SK-N-SH (cell line): ENCODE results near the gene TRPT1. TPM values are rescaled to one million over a fixed set of nuclear protein-coding genes. Genes with fewer than 3 reads are reported as not detected.

Source experiments
- CTCF ChIA-PET: fragments of 300-600, 350-600 bp; formaldehyde crosslinking; extraction: SDS; loops from one replicate; lab custom pipeline; 2021; lab: Yijun Ruan, JAX
- POLR2A ChIA-PET: fragments of 350-600 bp; sonication (Branson Sonifier 250); formaldehyde crosslinking; extraction: SDS; loops from one replicate; lab custom pipeline; 2020; ENCODE audit warnings: antibody characterized with exemption, inconsistent platforms; lab: Yijun Ruan, JAX
- DNase-seq: peaks from one replicate; pipeline ENCODE4 v3.0.0; 2012
- H2AFZ ChIP-seq: fragments of 200-600 bp; sonication (generic); 2 replicates; pipeline ENCODE4 v1.8.1; 2016; ENCODE audit warnings: antibody characterized with exemption, mild to moderate bottlenecking, low read depth
- H3F3A ChIP-seq: fragments of 200-600 bp; sonication (generic); replicated peaks from 2 replicates; pipeline ENCODE3; 2016; ENCODE audit warnings: antibody characterized with exemption, mild to moderate bottlenecking; ENCODE audit not compliant: insufficient read depth
- H3K27ac ChIP-seq, 2 experiments: fragments of 200-500 bp in 1 of 2; fragments of 200-600 bp in 1 of 2; sonication (Bioruptor generic) in 1 of 2; sonication (generic), shearing (Covaris generic) in 1 of 2; 2 replicates each; pipeline versions ENCODE4 v1.5.1 to v1.6.1; 2014 to 2016; ENCODE audit warnings: low read depth in 2 of 2, inconsistent platforms in 1 of 2, low read length in 1 of 2, mild to moderate bottlenecking in 1 of 2, mixed read lengths in 1 of 2
- H3K27me3 ChIP-seq: fragments of 200-600 bp; sonication (generic), shearing (Covaris generic); 2 replicates; pipeline ENCODE4 v1.6.1; 2016; ENCODE audit warnings: mixed run types; ENCODE audit not compliant: insufficient read depth
- H3K36me3 ChIP-seq, 2 experiments: fragments of 200-500 bp in 1 of 2; fragments of 200-600 bp in 1 of 2; sonication (Bioruptor generic) in 1 of 2; sonication (generic) in 1 of 2; replicated peaks in 1 of 2; 2 replicates each; pipeline versions ENCODE3 to v1.5.1; 2014 to 2016; ENCODE audit warnings: low read length in 1 of 2, mild to moderate bottlenecking in 1 of 2; ENCODE audit not compliant: insufficient read depth in 2 of 2, control insufficient read depth in 1 of 2
- H3K4me1 ChIP-seq, 2 experiments: fragments of 200-500 bp in 1 of 2; fragments of 200-600 bp in 1 of 2; sonication (Bioruptor generic) in 1 of 2; sonication (generic), shearing (Covaris generic) in 1 of 2; 2 replicates each; pipeline versions ENCODE4 v1.5.1 to v1.6.1; 2014 to 2016; ENCODE audit warnings: low read depth in 1 of 2, low read length in 1 of 2, mixed run types in 1 of 2; ENCODE audit not compliant: insufficient read depth in 2 of 2, control insufficient read depth in 1 of 2
- H3K4me2 ChIP-seq: fragments of 200-600 bp; sonication (generic), shearing (Covaris generic); 2 replicates; pipeline ENCODE4 v1.6.1; 2017; ENCODE audit warnings: mixed run types
- H3K4me3 ChIP-seq, 2 experiments: fragments of 200-500 bp in 1 of 2; fragments of 200-600 bp in 1 of 2; sonication (Bioruptor generic) in 1 of 2; sonication (generic), shearing (Covaris generic) in 1 of 2; 2 replicates each; pipeline versions ENCODE4 v1.5.1 to v1.8.1; 2014 to 2016; ENCODE audit warnings: low read depth in 2 of 2, inconsistent platforms in 1 of 2, low read length in 1 of 2, mild to moderate bottlenecking in 1 of 2, mixed read lengths in 1 of 2, moderate library complexity in 1 of 2
- H3K79me2 ChIP-seq: fragments of 200-600 bp; sonication (generic); 2 replicates; pipeline ENCODE4 v1.8.1; 2017; ENCODE audit warnings: mild to moderate bottlenecking; ENCODE audit not compliant: insufficient read depth
- H3K9ac ChIP-seq: fragments of 200-600 bp; sonication (generic); 2 replicates; pipeline ENCODE4 v1.6.1; 2017; ENCODE audit warnings: mixed run types
- H3K9me2 ChIP-seq: fragments of 200-600 bp; sonication (generic); 2 replicates; pipeline ENCODE4 v1.6.1; 2017; ENCODE audit warnings: mixed run types
- H3K9me3 ChIP-seq: fragments of 200-600 bp; sonication (generic); 2 replicates; pipeline ENCODE4 v1.6.1; 2017; ENCODE audit warnings: mixed run types, mild to moderate bottlenecking, moderate library complexity
- H4K20me1 ChIP-seq: fragments of 200-600 bp; sonication (generic); 2 replicates; pipeline ENCODE4 v1.6.1; 2017; ENCODE audit warnings: mild to moderate bottlenecking, mixed run types; ENCODE audit not compliant: insufficient read depth
- CHD2 ChIP-seq: fragments of 150-350 bp; IDR thresholded peaks from 2 replicates; pipeline ENCODE4 v1.6.1; 2018; ENCODE audit warnings: low read length; ENCODE audit not compliant: partially characterized antibody
- CTCF ChIP-seq: fragments of 200-600 bp; sonication (generic); IDR thresholded peaks from 2 replicates; pipeline ENCODE4 v1.6.1; 2017; ENCODE audit warnings: antibody characterized with exemption, mild to moderate bottlenecking, moderate library complexity
- EZH2phosphoT487 ChIP-seq: fragments of 200-600 bp; sonication (generic); IDR thresholded peaks from 2 replicates; pipeline ENCODE4 v1.6.1; 2017; ENCODE audit warnings: low read depth, mixed run types, mild to moderate bottlenecking, antibody characterized with exemption, moderate library complexity, borderline replicate concordance
- FOSL2 ChIP-seq: IDR thresholded peaks from 2 replicates; pipeline ENCODE4 v1.4.0; 2012; ENCODE audit warnings: low read depth, mild to moderate bottlenecking, moderate library complexity, borderline replicate concordance
- GATA2 ChIP-seq: sonication (generic); formaldehyde crosslinking; IDR thresholded peaks from 2 replicates; pipeline ENCODE4 v1.5.0; 2020; ENCODE audit warnings: mild to moderate bottlenecking, missing genetic modification reagents
- MEF2A ChIP-seq: IDR thresholded peaks from 2 replicates; pipeline ENCODE4 v1.4.0; 2012; ENCODE audit warnings: low read depth, borderline replicate concordance
- MXI1 ChIP-seq: IDR thresholded peaks from 2 replicates; pipeline ENCODE4 v1.6.1; 2012; ENCODE audit warnings: mild to moderate bottlenecking, low read depth, low read length, improper control_type of control experiment
- NRF1 ChIP-seq: IDR thresholded peaks from 2 replicates; pipeline ENCODE4 v1.6.1; 2012; ENCODE audit warnings: low read depth, mild to moderate bottlenecking, low read length
- REST ChIP-seq: IDR thresholded peaks from 2 replicates; pipeline ENCODE4 v1.6.1; 2012; ENCODE audit warnings: mild to moderate bottlenecking, low read depth, low read length, moderate library complexity
- RFX5 ChIP-seq: IDR thresholded peaks from 2 replicates; pipeline ENCODE4 v1.6.1; 2012; ENCODE audit warnings: mild to moderate bottlenecking, improper control_type of control experiment, low read length
- RXRA ChIP-seq: IDR thresholded peaks from 2 replicates; pipeline ENCODE4 v1.4.0; 2012; ENCODE audit warnings: low read depth, mild to moderate bottlenecking, borderline replicate concordance
- TAF1 ChIP-seq: IDR thresholded peaks from 2 replicates; pipeline ENCODE4 v1.6.1; 2012; ENCODE audit warnings: low read depth, mild to moderate bottlenecking, low read length, moderate library complexity, borderline replicate concordance
- TCF12 ChIP-seq: IDR thresholded peaks from 2 replicates; pipeline ENCODE4 v1.4.0; 2012
- TEAD4 ChIP-seq: IDR thresholded peaks from 2 replicates; pipeline ENCODE4 v1.4.0; 2012; ENCODE audit warnings: mild to moderate bottlenecking, borderline replicate concordance; ENCODE audit not compliant: insufficient read depth
- YY1 ChIP-seq: IDR thresholded peaks from 2 replicates; pipeline ENCODE4 v1.4.0; 2012; ENCODE audit warnings: low read depth, mild to moderate bottlenecking
- ZBTB33 ChIP-seq: IDR thresholded peaks from 2 replicates; pipeline ENCODE4 v1.4.0; 2012; ENCODE audit warnings: low read depth, borderline replicate concordance
- WGBS: methylation state at CpG from one replicate; pipeline ENCODE4 v1.1.6; 2017; ENCODE audit warnings: low lambda C conversion rate; 5-methylcytosine and 5-hydroxymethylcytosine counted together
- polyA plus RNA-seq, 3 experiments: library from polyadenylated mRNA; depleted of rRNA; stranded (reverse); fragments of >200 nt; gene quantifications; 2 replicates each; pipeline ENCODE4 v1.2.3, GENCODE V29; 2012

The TRPT1 gene
- polyA plus RNA-seq, 1 of the 3 experiments (the other 2 are of a cell fraction), result 62.4 TPM

- POLR2A ChIA-PET, result no interaction called here
- no peak overlapping the region for H3K9ac ChIP-seq
- no peak overlapping the region for H2AFZ ChIP-seq
- TF ChIP-seq MEF2A, result no peak
- no peak for TF ChIP-seq MXI1
- no peak for TF ChIP-seq RFX5
- no peak for TF ChIP-seq CTCF
- TF ChIP-seq YY1, result no peak
- no peak for TF ChIP-seq FOSL2
- no peak for TF ChIP-seq TEAD4
- no peak for TF ChIP-seq EZH2phosphoT487
- no peak for TF ChIP-seq TAF1
- TF ChIP-seq CHD2, result no peak
- no peak for TF ChIP-seq RXRA
- TF ChIP-seq ZBTB33, result no peak
- no peak for TF ChIP-seq TCF12
- no peak for TF ChIP-seq NRF1
- no peak for TF ChIP-seq GATA2 (CRISPR knock-in tag)
- no peak for TF ChIP-seq REST
- H3K4me2 ChIP-seq, result no peak overlapping the region
- 94% methylated on average over 6 of the region's 6 CpGs for WGBS
- peaks cover 30 to 33% of the 10 kb centered on the region in 2 experiments for H3K36me3 ChIP-seq
- no peaks in the 10 kb centered on the region; the same call in none of the 2 replicates for H3K79me2 ChIP-seq
- H4K20me1 ChIP-seq, result no peaks in the 10 kb centered on the region
- H3K9me2 ChIP-seq, result no peaks in the 10 kb centered on the region
- H3K4me1 ChIP-seq, result peaks cover 0 to 27% of the 10 kb centered on the region in 2 experiments; a peak in 2 of 4 replicates
- no peak overlapping the region for H3K4me3 ChIP-seq
- H3K27ac ChIP-seq, result no peak overlapping the region
- CTCF ChIA-PET, result interaction anchor here (5.7 kb wide), 1 partner anchor 9 kb away, joined by 119 read pairs; the partner anchor contains the start of gene PLCB3
- H3F3A ChIP-seq, result peaks cover 3% of the 10 kb centered on the region
- no peaks in the 10 kb centered on the region for H3K27me3 ChIP-seq
- H3K9me3 ChIP-seq, result no peaks in the 10 kb centered on the region
- DNase-seq, result no peak
Measured at GRCh38 chr11:64260147-64260708, 34.2 kb upstream of the TRPT1 start.
